Fibroblast of lung (primary cell): ENCODE data around the gene UHRF2.

ENCODE experiments used
- CTCF ChIP-seq, 2 donors: IDR thresholded peaks in 1 of 2; conservative IDR thresholded peaks in 1 of 2; 1 replicate in 1 of 2; 2 replicates in 1 of 2; pipeline ENCODE4 v1.5.1; 2011 to 2012; ENCODE audit warnings: low read length in 2 of 2, control low read depth in 1 of 2, inconsistent platforms in 1 of 2, low read depth in 1 of 2, mild to moderate bottlenecking in 1 of 2
- EZH2 ChIP-seq: IDR thresholded peaks from 2 replicates; pipeline ENCODE4 v1.5.1; 2012; ENCODE audit warnings: low read length, control low read depth, mild to moderate bottlenecking; ENCODE audit errors: missing control alignments

- no peak for TF ChIP-seq CTCF (conservative IDR thresholded peaks at IDR 0.05 in 1 of 2, IDR thresholded peaks at IDR 0.05 in 1 of 2; ENCODE audit: low read depth in 1 of 2, low read length in 2 of 2)
- TF ChIP-seq EZH2, result no peak
These were observed 36.1 kb downstream of the UHRF2 start for GRCh38 chr9:6449086-6449485.
